ENCODE results near the gene RAI14.
"Not testable (repeated sequence)": the region's sequence is repeated elsewhere in the genome, so short reads cannot be mapped to it uniquely, and the experiment has no call there.

RAI14 gene

GRCh38 chr5:34750206-34750605 lies 94.1 kb downstream of the RAI14 start:
- TF ChIP-seq, protein P1, sequence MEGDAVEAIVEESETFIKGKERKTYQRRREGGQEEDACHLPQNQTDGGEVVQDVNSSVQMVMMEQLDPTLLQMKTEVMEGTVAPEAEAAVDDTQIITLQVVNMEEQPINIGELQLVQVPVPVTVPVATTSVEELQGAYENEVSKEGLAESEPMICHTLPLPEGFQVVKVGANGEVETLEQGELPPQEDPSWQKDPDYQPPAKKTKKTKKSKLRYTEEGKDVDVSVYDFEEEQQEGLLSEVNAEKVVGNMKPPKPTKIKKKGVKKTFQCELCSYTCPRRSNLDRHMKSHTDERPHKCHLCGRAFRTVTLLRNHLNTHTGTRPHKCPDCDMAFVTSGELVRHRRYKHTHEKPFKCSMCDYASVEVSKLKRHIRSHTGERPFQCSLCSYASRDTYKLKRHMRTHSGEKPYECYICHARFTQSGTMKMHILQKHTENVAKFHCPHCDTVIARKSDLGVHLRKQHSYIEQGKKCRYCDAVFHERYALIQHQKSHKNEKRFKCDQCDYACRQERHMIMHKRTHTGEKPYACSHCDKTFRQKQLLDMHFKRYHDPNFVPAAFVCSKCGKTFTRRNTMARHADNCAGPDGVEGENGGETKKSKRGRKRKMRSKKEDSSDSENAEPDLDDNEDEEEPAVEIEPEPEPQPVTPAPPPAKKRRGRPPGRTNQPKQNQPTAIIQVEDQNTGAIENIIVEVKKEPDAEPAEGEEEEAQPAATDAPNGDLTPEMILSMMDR (IDR thresholded peaks at IDR 0.05; ENCODE audit: low read depth, low read length), result no peak
- Histone ChIP-seq H3K9me3 (ENCODE audit: severe bottlenecking) (no peaks in the 10 kb centered on the region), H3K27me3 (ENCODE audit: insufficient read depth, low read depth, severe bottlenecking) (no peaks in the 10 kb centered on the region), H3K27ac (no peak overlapping the region), H3K4me3 (ENCODE audit: low read depth, low read length) (no peak overlapping the region), H3K36me3 (no peaks in the 10 kb centered on the region)
- DNase-seq, result no peak

GRCh38 chr5:34751807-34752736 lies 95.9 kb downstream of the RAI14 start:
- no peak for DNase-seq
- TF ChIP-seq, protein P1 (IDR thresholded peaks at IDR 0.05; ENCODE audit: low read depth, low read length), result no peak
- no peaks in the 10 kb centered on the region for H3K9me3 ChIP-seq (ENCODE audit: severe bottlenecking)
- no peak overlapping the region for H3K27ac ChIP-seq
- H3K36me3 ChIP-seq, result no peaks in the 10 kb centered on the region
- no peaks in the 10 kb centered on the region for H3K27me3 ChIP-seq (ENCODE audit: insufficient read depth, low read depth, severe bottlenecking)
- no peak overlapping the region for H3K4me3 ChIP-seq (ENCODE audit: low read depth, low read length)

GRCh38 chr5:34753236-34753635 lies 97.1 kb downstream of the RAI14 start:
- not testable (repeated sequence) for H3K27ac ChIP-seq; H3K9me3 ChIP-seq (ENCODE audit: severe bottlenecking); DNase-seq; H3K4me3 ChIP-seq (ENCODE audit: low read depth, low read length); H3K36me3 ChIP-seq; H3K27me3 ChIP-seq (ENCODE audit: insufficient read depth, low read depth, severe bottlenecking)

DNA sequence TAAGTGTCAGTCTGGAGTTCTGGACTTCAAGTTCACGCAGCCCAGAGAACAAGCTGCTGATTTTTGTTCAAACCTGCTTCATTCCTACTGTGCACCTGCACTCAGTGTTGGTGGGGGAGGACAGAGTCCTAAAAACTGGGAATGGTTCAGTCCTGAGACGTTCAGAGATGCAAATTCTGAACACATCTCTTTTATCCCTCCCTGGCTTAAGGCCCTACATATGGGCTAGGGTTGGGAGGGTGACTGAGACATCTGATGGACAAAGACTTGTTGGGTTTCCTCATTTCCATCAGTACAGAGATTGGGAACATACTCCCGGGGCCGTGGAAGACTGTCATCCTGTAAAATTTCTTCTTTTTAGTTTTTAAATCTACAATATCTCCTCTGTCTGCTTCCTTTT lies 99.8 kb downstream of the RAI14 start:
- Histone ChIP-seq H3K9me3 (ENCODE audit: severe bottlenecking) (no peaks in the 10 kb centered on the region), H3K36me3 (peaks cover 10% of the 10 kb centered on the region), H3K27ac (no peak overlapping the region), H3K4me3 (ENCODE audit: low read depth, low read length) (no peak overlapping the region), H3K27me3 (ENCODE audit: insufficient read depth, low read depth, severe bottlenecking) (no peaks in the 10 kb centered on the region)
- TF ChIP-seq, protein P1 (IDR thresholded peaks at IDR 0.05; ENCODE audit: low read depth, low read length), result no peak
- no peak for DNase-seq

GRCh38 chr5:34756781-34757624 lies 100.9 kb downstream of the RAI14 start:
- Histone ChIP-seq H3K27me3 (ENCODE audit: insufficient read depth, low read depth, severe bottlenecking) (no peaks in the 10 kb centered on the region), H3K27ac (no peak overlapping the region), H3K36me3 (peaks cover 10% of the 10 kb centered on the region), H3K9me3 (ENCODE audit: severe bottlenecking) (no peaks in the 10 kb centered on the region), H3K4me3 (ENCODE audit: low read depth, low read length) (no peak overlapping the region)
- TF ChIP-seq, protein P1 (IDR thresholded peaks at IDR 0.05; ENCODE audit: low read depth, low read length), result no peak
- no peak for DNase-seq

DNA sequence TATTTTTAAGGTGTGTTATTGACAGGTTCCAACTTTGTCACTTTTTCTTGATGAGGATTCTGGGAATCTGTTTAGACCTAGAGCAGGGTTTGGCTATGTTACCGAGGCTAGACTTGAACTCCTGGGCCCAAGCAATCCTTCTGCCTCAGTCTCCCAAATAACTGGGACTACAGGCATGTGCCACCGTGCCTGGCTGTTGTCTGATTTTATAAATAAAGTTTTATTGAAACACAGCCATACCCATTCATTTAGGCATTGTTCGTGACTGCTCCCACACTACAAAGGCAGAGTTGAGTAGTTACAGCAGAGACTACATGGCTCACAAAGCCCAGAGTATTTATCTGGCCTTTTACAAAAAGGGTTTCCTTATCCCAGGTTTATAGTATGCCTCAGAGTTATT lies 102.4 kb downstream of the RAI14 start:
- H3K27me3 ChIP-seq (ENCODE audit: insufficient read depth, low read depth, severe bottlenecking), result no peaks in the 10 kb centered on the region
- H3K9me3 ChIP-seq (ENCODE audit: severe bottlenecking), result no peaks in the 10 kb centered on the region
- H3K4me3 ChIP-seq (ENCODE audit: low read depth, low read length), result no peak overlapping the region
- H3K27ac ChIP-seq, result no peak overlapping the region
- TF ChIP-seq, protein P1 (IDR thresholded peaks at IDR 0.05; ENCODE audit: low read depth, low read length), result no peak
- DNase-seq, result no peak
- H3K36me3 ChIP-seq, result peaks cover 10% of the 10 kb centered on the region

DNA sequence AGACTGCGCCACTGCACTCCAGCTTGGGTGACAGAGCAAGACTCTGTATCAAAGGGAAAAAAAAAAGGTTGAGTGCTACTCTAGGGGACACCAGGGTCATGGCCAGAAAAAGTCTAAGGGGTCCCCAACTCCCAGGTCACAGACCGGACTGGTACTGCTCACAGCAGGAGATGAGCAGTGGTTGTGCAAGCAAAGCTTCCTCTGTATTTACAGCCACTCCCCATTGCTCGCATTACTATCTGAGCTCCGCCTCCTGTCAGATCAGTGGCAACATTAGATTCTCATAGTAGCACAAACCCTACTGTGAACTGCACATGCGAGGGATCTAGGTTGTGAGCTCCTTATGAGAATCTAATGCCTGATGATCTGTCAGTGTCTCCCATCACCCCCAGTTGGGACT lies 103.1 kb downstream of the RAI14 start:
- H3K27ac ChIP-seq; H3K4me3 ChIP-seq (ENCODE audit: low read depth, low read length); H3K27me3 ChIP-seq (ENCODE audit: insufficient read depth, low read depth, severe bottlenecking); H3K9me3 ChIP-seq (ENCODE audit: severe bottlenecking); DNase-seq: not testable (repeated sequence)
- H3K36me3 ChIP-seq, result peaks cover 10% of the 10 kb centered on the region

Data from WERI-Rb-1 (cell line).